ENCODE data around the gene ACOT11.

ACOT11 gene

GRCh38 chr1:54580856-54581550, 33.0 kb downstream of the ACOT11 start:
- no peak overlapping the region for H3K4me3 ChIP-seq (replicated peaks in 1 of 2; ENCODE audit: low read depth in 2 of 2, low read length in 2 of 2)
- no peak for DNase-seq (ENCODE audit: low read depth in 2 of 2)
- TF ChIP-seq, protein P1, sequence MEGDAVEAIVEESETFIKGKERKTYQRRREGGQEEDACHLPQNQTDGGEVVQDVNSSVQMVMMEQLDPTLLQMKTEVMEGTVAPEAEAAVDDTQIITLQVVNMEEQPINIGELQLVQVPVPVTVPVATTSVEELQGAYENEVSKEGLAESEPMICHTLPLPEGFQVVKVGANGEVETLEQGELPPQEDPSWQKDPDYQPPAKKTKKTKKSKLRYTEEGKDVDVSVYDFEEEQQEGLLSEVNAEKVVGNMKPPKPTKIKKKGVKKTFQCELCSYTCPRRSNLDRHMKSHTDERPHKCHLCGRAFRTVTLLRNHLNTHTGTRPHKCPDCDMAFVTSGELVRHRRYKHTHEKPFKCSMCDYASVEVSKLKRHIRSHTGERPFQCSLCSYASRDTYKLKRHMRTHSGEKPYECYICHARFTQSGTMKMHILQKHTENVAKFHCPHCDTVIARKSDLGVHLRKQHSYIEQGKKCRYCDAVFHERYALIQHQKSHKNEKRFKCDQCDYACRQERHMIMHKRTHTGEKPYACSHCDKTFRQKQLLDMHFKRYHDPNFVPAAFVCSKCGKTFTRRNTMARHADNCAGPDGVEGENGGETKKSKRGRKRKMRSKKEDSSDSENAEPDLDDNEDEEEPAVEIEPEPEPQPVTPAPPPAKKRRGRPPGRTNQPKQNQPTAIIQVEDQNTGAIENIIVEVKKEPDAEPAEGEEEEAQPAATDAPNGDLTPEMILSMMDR (IDR thresholded peaks at IDR 0.05; ENCODE audit: low read depth, low read length): no peak

DNA sequence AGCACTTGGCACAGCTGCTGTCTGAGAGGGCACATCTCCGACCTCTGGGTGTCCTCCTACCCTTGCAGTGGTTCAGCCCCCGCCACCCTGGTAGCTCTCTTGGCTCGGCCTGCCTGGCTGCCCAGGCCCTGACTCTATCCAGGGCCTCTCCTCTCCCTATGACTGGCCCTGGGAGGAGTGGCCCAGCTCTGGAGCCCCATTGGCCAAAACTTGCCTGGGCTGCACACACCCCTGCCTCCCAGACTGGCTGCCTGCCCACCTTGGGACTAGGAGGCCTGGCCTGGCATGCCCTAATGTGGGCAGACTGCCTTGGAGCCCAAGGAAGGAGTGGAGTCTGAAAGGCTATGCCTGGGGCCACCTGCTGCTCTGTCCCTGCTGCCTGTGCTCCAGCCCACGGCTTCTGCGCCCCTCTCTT, 33.6 kb downstream of the ACOT11 start:
- peak; percentile 63 to 95 for DNase-seq (ENCODE audit: low read depth in 2 of 2)
- TF ChIP-seq, protein P1 (IDR thresholded peaks at IDR 0.05; ENCODE audit: low read depth, low read length): no peak
- H3K4me3 ChIP-seq (replicated peaks in 1 of 2; ENCODE audit: low read depth in 2 of 2, low read length in 2 of 2): no peak overlapping the region

DNA sequence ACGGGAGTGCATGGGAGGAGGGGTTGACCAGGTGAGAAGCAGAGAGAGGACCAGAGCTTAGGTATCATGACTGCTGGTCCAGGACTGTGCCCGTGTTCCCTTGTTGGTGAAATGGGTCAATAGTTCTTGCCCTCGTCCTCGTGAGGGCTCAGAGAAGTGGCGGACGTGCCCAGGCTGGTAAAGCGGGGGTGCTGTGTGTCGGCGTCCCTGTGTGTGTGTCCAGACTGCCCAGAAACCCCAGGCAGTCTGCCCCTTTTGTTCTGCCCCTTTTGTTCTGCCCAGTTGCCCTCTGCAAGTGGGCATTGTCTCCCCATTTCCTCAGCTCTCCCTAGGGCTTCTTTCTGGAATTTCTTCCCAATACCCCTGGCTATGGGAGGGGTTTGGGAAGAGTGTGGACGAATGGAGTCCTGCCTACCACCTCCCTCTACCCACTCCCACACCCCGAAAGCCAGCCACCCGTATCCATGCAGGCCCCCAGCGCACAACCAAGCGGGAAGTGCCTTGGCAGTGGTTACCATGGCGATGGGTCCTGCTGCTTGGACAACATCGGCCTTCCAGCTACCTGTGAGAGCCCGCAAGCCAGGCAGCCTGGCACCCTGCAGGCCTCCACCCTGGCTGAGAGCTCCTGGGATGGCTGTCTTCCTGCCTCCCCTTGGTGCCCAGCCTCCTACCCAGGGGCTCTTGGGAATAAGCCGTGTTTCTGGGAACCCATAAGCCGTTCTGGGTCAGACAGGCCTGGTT, 34.7 kb downstream of the ACOT11 start:
- TF ChIP-seq, protein P1 (IDR thresholded peaks at IDR 0.05; ENCODE audit: low read depth, low read length): no peak
- H3K4me3 ChIP-seq (replicated peaks in 1 of 2; ENCODE audit: low read depth in 2 of 2, low read length in 2 of 2): no peak overlapping the region
- DNase-seq (ENCODE audit: low read depth in 2 of 2): no peak

GRCh38 chr1:54583307-54583686, 35.3 kb downstream of the ACOT11 start:
- TF ChIP-seq, protein P1 (IDR thresholded peaks at IDR 0.05; ENCODE audit: low read depth, low read length): no peak
- no peak overlapping the region for H3K4me3 ChIP-seq (replicated peaks in 1 of 2; ENCODE audit: low read depth in 2 of 2, low read length in 2 of 2)
- DNase-seq (ENCODE audit: low read depth in 2 of 2): no peak

- TF ChIP-seq, protein P1 (IDR thresholded peaks at IDR 0.05; ENCODE audit: low read depth, low read length): no peak
- H3K4me3 ChIP-seq (replicated peaks in 1 of 2; ENCODE audit: low read depth in 2 of 2, low read length in 2 of 2): no peak overlapping the region
- no peak for DNase-seq (ENCODE audit: low read depth in 2 of 2)
Observed at GRCh38 chr1:54583871-54584270, 35.8 kb downstream of the ACOT11 start.

GRCh38 chr1:54584575-54584974, 36.5 kb downstream of the ACOT11 start:
- H3K4me3 ChIP-seq (replicated peaks in 1 of 2; ENCODE audit: low read depth in 2 of 2, low read length in 2 of 2): no peak overlapping the region
- TF ChIP-seq, protein P1 (IDR thresholded peaks at IDR 0.05; ENCODE audit: low read depth, low read length): no peak
- DNase-seq (ENCODE audit: low read depth in 2 of 2): no peak
